ENCODE results near the gene PLXNB1.

GRCh38 chr3:48432411-48433371, 2.8 kb upstream of the PLXNB1 start:
- TF ChIP-seq YY1 (IDR thresholded peaks at IDR 0.05; ENCODE audit: insufficient read depth, insufficient read length) (no peak), ZNF274 (IDR thresholded peaks at IDR 0.05; ENCODE audit: low read depth, low read length) (no peak), SUZ12 (IDR thresholded peaks at IDR 0.05; ENCODE audit: extremely low read depth, insufficient read depth, insufficient read length) (no peak)

All from NT2/D1 (cell line).